ENCODE measurements around the gene IL6ST.

The IL6ST gene

DNA sequence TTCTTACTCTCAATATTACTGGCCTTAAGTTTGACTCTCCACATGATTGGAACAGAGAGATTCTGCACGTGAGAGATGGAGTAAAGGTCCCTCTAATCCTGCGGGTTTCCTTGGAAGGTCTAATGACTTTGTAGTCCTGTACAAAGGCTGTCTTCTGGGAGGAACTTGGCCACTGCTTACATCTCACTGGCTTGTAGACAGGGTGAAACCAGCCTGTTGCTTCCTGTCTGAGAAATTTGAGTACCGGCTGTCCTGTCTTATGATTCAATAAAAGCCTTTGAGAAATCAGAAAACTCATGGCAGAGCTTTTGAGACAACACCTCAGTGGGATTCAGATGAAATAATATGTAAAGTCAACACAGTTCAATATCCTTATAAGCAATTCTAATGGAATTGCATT is 100.6 kb downstream of the IL6ST start:
- DNase-seq (ENCODE audit: low read depth): no peak

DNA sequence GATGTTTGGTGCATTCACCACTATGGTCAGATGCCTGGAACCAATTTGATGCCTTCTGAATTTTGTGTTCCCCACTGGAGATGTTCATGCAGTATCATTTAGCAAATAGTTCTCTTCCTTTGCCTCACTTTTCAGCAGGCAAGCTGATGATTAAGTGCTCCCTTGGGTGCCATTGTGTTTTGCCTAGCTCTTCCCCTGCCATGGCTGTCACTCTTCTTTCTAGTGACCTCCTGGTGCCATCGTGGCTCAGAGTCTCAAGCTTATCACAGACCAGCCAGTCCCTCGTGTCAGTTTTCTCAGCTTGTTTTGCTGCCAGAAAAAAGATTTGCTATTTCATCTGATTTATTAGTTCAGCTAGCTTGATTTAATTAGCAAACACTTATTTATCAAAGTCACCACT is 102.3 kb downstream of the IL6ST start:
- no peak for DNase-seq (ENCODE audit: low read depth)

DNA sequence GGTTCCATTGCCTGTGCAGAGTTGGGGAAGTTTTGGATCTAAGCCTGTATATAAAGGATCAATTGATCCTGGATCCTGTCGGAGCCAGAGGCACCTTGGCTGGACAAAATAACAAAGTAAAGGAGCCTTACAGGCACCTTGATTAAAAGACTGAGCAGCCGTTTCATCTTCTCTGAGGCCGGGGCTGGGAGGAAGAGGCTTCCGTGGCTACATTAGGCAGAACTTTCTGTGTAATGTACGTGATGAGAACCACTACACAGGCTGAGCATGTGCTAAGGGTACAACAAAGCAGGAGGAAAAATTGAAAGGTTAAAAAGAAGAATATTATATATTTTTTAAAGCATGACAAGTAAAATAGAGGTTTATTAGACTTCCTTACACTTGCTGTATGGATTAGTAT is 106.6 kb downstream of the IL6ST start:
- no peak for DNase-seq (ENCODE audit: low read depth)

DNA sequence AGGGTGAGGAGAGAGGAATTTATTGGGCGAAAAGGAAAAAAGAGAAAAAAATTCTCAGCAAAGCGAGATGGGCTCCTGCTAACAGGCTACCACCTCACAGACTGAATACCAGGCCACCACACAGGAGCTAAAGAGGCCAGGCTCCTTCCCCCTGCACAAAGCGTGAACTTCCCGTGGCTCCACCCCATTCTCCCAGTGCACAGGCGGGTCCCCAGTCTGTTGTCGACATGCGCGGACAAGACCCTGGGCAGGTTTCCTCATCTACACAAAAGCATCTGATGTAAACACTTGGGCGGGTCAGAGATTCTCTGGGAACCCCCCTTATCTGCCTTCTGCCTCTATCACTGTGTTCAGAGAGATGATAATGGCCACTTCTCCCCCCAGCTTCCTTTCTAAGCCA is 109.4 kb downstream of the IL6ST start:
- no peak for DNase-seq (ENCODE audit: low read depth)
